GM18505 (cell line): ENCODE results near the gene LHPP.
"Not testable (repeated sequence)": the region's sequence is repeated elsewhere in the genome, so short reads cannot be mapped to it uniquely, and the experiment has no call there.

ENCODE experiments used
- ATAC-seq: cut with Tn5 transposase; IDR thresholded peaks from one replicate; pipeline ENCODE4 v1.9.1; 2021; ENCODE audit not compliant: unreplicated experiment
- POLR2A ChIP-seq: IDR thresholded peaks from 4 replicates; pipeline ENCODE4 v1.6.1; 2011; ENCODE audit warnings: borderline replicate concordance; ENCODE audit not compliant: insufficient read depth, insufficient read length; ENCODE audit errors: extremely low read depth

Gene LHPP

GRCh38 chr10:124429576-124429975 lies 32.0 kb upstream of the LHPP start:
- no peak for ATAC-seq
- TF ChIP-seq POLR2A = no peak

DNA sequence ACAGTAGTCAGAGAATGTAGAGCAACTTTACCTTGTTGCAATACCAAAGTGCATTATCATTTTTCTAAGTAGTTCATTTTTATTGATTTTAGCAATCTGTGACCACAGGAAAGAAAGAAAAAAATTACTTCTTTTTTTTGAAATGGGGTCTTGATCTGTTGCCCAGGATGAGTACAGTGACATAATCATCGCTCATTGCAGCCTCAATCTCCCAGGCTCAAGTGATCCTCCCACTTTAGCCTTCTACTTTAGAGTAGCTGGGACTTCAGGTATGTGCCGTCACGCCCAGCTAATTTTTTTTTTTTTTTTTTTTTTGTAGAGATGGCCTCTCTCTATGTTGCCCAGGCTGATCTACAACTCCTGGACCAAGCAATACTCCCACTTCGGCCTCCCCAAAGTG lies 31.5 kb upstream of the LHPP start:
- no peak for TF ChIP-seq POLR2A

DNA sequence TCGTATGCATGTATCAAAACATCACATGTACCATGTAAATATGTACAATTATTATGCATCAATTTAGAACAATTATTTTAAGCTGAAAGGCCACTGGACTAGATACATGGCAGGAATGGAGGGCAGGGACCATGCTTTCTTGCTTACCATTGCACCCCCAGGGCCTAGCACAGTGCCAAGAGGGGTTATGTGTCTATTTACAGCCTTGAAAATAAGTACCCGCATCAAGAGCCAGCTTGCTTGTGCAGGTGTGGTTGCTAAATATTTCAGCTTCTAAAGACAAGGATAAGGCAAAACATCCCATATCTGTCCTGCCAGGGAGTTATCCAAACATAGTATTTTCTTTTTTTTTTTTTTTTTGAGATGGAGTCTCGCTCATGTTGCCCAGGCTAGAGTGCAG lies 28.2 kb upstream of the LHPP start:
- TF ChIP-seq POLR2A = no peak
- no peak for ATAC-seq

More for the DNA sequence above, 31.5 kb upstream of the LHPP start:
- ATAC-seq = no peak

DNA sequence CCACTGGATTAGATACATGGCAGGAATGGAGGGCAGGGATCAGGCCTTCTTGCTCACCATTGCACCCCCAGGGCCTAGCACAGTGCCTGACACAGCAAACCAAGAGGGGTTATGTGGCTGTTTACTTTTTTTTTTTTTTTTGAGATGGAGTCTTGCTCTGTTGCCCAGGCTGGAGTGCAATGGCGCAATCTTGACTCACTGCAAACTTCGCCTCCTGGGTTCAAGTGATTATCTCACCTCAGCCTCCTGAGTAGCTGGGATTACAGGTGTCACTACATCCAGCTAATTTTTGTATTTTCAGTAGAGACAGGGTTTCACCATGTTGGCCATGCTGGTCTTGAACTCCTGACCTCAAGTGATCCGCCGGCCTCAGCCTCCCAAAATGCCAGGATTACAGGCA lies 25.9 kb upstream of the LHPP start:
- ATAC-seq = not testable (repeated sequence)

DNA sequence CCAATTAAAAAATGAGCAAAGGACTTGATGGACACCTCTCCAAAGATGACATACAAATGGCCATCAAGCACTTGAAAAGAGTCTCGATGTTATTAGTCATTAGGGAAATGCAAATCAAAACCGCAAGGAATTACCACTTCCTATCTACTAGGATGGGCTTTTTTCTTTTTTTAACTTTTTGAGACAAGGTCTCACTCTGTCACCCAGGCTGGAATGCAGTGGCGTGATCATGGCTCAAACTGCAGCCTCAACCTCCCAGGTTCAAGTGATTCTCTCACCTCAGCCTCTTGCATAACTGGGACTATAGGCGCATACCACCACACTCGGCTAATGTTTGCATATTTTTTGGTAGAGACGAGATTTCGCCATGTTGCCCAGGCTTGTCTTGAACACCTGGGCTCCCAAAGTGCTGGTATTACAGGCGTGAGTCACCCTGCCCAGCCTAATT lies 25.4 kb upstream of the LHPP start:
- no peak for TF ChIP-seq POLR2A
- ATAC-seq = no peak

DNA sequence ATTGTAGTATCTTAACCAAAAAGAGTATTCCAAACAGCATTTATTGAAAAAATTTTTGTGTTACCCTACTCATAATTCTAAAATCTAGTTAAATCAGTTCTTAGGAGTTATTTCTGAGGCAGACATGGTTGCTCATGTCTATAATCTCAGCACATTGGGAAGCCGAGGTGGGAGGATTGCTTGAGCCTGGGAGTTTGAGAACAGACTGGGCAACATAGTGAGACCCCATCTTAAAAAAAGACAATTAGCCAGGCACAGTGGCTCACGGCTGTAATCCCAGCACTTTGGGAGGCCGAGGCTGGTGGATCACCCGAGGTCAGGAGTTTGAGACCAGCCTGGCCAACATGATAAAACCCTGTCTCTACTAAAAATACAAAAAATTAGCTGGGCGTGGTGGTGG lies 19.9 kb upstream of the LHPP start:
- ATAC-seq = not testable (repeated sequence)

DNA sequence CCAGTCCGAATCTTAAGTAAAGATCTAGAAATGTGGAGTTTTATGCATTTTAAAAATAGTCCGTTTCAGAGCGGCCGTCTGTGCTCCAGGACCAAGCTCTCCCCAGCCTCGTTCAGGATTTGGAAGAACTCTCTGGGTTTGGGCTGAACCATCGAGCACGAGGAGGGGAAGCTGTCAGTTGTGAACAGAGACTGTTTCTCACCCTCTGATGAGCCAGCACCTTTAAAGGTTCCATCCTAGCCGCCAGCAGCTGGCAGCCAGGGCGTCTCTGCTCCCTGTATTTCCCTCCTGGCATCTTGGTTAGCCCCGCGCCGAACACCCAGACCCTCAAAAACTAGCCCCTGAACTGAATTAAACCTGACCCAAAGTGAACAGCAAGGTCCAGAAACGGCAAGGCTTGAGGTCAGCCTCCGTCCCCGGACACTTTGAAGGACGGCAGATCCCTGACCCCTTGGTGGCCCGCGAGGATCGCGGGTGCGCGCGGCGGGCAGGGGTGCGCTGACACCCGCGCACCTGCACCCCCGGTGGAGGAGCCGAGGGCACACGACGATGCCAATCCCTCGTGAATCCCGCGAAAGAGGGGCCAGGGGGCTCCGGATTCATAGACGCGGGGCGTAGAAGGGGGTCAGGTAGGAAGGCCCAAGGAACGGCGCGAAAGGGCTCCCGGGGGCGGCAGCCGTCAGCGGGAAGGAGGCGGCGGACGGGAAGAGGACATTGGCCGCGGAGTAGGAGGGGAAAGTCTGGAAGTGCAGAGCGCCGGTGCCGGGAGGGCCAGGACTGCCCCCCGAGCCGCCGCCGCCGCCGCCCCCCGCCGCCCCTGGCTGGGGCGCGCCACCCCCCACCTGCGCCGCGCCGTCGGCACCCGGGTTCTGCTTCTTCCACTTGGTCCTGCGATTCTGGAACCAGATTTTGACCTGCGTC lies 14.5 kb upstream of the LHPP start:
- ATAC-seq = no peak

DNA sequence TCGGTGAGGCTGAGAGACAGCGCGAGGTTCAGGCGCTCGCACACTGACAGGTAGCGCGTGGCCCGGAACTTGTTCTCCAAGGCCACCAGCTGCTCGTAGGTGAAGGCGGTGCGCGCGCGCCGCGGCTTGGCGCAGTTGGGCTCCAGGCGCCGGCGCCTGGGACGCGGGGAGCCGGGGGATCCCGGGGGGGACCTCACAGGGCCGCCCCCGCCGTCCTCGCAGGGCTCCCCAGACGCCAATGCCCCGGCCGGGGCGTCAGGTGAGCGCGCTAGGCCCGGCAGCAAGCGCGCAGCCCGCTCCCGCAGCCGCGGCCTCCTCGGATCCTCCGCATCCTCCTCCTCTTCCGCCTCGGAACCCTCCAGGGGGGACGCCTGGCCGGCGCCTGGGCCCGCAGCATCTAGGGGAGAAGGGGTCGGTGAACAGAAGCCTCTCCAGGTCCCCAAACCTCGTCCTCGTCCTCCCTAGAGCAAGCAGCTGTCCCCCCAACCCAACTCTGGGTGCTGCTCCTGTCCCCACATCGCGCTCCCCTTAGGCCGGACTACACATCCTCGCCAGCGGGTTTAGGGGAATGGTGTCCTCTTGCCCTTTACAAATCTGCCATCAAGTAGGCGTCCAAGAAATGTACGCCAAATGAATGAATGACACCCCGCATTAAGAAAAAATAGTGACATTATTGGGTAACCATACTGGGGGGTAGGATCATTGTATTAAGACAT lies 13.7 kb upstream of the LHPP start:
- no peak for TF ChIP-seq POLR2A
- no peak for ATAC-seq

More for the DNA sequence above, 14.5 kb upstream of the LHPP start:
- no peak for TF ChIP-seq POLR2A

- TF ChIP-seq POLR2A = no peak
- ATAC-seq = no peak
These were observed 12.9 kb upstream of the LHPP start for GRCh38 chr10:124448696-124449169.

- ATAC-seq = no peak
- TF ChIP-seq POLR2A = no peak
These were observed 12.2 kb upstream of the LHPP start for GRCh38 chr10:124449170-124450011.

GRCh38 chr10:124450012-124450782 lies 11.4 kb upstream of the LHPP start, which contains the start of gene NKX1-2:
NKX1-2 (minus strand) TSS chr10:124450035; CDS start chr10:124449943, 92 bp downstream.
- no peak for TF ChIP-seq POLR2A
- ATAC-seq = no peak

DNA sequence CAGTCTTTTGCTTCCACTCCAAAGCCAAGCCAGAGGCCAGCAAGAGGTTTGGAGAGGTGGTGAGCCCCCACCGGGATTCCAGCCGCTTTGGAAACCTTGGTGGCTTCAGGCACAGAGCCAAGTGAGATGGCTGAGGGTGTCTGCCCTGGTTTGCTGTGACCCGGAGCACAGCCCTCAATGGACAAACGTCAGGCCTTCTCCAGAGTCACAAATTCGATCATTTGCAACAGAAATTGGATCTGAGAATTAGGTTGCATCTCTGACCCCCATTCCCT lies 10.9 kb upstream of the LHPP start:
- no peak for TF ChIP-seq POLR2A
- ATAC-seq = no peak

GRCh38 chr10:124451276-124451675 lies 10.3 kb upstream of the LHPP start:
- TF ChIP-seq POLR2A = no peak
- no peak for ATAC-seq
